Fibroblast of mammary gland (primary cell): ENCODE data around the gene MMP3.
A peak's percentile ranks its signal among the peaks of the same experiment; 100 is the strongest.

ENCODE experiments used
- DNase-seq: peaks from one replicate; pipeline ENCODE4 v3.0.0-alpha.2; 2010; ENCODE audit warnings: low read depth
- H3K4me3 ChIP-seq: 2 replicates; pipeline ENCODE4 v1.5.1; 2011; ENCODE audit warnings: low read depth, mild to moderate bottlenecking, low read length, moderate library complexity; ENCODE audit not compliant: control insufficient read depth
- TF ChIP-seq, protein P1 (sequence below): conservative IDR thresholded peaks from 2 replicates; pipeline ENCODE4 v1.5.1; 2011; ENCODE audit warnings: low read depth, low read length, inconsistent platforms; ENCODE audit not compliant: control insufficient read depth, insufficient read depth

The MMP3 gene

DNA sequence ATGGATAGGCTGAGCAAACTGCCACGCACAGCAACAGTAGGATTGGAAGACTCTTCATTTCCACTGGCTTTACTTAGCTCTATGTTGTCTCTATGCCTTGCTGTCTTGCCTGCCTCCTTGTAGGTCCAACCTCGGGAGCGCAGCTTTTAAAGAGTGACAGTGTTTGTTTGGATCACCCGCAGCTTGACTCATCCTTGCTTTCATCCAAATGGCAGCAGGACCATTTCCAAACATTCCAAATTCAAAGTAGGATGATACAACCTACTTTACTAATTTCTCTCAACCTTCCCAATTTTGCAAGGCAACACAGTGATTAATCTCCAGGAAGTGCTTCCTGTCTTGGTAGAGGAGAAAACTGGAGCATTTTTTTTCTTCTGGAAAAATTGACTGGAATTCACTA lies at the start of gene MMP3:
Gene MMP3, minus strand, starts transcription at position 121 of the 400 bp plus-strand sequence. Its CDS starts 63 bp downstream, at position 58.
- TF ChIP-seq, protein P1, sequence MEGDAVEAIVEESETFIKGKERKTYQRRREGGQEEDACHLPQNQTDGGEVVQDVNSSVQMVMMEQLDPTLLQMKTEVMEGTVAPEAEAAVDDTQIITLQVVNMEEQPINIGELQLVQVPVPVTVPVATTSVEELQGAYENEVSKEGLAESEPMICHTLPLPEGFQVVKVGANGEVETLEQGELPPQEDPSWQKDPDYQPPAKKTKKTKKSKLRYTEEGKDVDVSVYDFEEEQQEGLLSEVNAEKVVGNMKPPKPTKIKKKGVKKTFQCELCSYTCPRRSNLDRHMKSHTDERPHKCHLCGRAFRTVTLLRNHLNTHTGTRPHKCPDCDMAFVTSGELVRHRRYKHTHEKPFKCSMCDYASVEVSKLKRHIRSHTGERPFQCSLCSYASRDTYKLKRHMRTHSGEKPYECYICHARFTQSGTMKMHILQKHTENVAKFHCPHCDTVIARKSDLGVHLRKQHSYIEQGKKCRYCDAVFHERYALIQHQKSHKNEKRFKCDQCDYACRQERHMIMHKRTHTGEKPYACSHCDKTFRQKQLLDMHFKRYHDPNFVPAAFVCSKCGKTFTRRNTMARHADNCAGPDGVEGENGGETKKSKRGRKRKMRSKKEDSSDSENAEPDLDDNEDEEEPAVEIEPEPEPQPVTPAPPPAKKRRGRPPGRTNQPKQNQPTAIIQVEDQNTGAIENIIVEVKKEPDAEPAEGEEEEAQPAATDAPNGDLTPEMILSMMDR: no peak
- no peak within 1 kb of the TSS for H3K4me3 ChIP-seq
- peak; percentile 70 for DNase-seq

DNA sequence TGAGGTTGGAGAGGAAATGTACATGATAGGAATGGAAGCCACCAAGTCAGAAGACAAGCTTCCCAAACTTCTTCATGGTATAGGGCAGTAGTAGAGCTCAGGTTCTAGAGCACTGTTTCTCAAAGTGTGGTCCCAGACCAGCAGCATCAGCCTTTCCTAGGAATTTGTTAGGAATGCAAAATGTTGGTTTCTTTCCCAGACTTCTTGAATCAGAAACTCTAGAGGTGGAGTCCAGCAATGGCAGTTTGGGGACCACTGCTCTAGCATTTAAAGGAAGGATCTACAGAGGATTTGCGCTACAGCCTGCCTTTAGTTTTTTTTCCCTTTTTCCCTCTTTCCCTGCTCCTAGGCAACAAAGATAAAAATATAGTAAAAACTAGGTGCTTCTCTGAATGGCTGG lies 48.3 kb upstream of the MMP3 start:
- DNase-seq: no peak
- TF ChIP-seq, protein P1: no peak
- no peak overlapping the region for H3K4me3 ChIP-seq

DNA sequence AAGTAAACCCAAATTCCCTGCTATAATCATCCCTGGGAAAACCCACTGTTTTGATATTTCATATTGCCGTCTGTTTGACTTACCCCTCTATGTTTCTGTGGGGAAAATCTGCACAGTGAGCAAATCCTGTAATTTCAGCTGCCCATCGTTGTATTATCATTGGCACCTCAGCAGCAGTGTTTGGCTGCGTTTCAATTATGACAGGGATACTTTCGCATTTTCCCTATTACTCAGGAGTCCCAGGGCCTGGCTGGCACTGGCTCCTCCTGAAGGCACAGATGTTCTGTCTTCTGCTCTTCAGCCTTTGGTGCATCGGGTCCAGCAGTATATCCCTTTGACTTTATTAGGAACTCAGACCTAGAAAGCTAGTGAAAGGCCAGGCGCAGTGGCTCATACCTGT lies 43.6 kb upstream of the MMP3 start:
- peak; percentile 10 for DNase-seq
- TF ChIP-seq, protein P1: no peak
- H3K4me3 ChIP-seq: no peak overlapping the region

DNA sequence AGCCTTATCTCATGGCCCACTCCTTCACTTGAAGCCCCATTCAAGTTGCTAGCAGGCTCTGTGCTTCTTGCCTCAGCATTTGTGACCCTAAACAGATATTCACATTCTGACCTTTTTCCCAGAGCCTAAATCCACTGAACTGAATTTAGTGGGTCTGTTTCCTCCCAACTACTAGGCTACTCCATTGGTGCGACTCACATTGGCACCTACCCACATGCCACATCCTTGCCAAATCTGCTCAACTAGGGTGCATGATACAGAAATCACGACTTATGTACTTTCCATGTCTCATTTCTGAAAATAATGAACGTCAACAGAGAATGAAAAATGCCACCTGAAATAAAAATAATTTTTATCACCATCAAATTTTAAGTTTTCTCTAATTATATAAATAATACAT lies 39.7 kb upstream of the MMP3 start:
- TF ChIP-seq, protein P1: no peak
- DNase-seq: peak; percentile 41
- no peak overlapping the region for H3K4me3 ChIP-seq

DNA sequence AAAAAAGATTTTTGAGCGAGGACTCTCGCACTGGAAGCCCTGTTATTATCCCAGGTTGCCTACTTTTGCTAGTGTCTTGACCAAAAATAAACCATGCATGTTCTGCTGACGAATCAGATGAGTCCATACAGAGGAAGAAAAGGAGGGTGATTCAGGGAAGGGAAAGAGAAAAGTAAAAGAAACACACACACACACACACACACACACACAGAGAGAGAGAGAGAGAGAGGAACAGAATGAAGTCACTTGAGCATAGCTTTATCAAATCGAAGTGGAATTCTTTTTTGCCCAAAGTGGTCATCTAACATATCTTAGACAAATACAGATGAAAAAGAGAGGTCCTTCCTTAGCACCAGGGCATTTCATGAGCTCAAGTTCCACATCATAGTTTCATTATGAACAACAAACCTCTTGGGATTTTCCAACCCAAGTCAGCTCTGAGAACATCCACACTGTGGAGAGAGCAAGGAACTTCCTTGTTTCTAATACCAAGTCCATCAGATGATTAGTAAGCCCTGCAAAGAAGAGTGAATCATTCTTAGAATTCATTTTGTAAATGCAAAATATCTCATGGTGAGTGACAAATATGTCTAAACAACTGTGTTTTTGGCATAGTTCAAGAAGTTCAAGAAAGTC lies 39.1 kb upstream of the MMP3 start:
- peak; percentile 93 for DNase-seq
- TF ChIP-seq, protein P1: no peak

DNA sequence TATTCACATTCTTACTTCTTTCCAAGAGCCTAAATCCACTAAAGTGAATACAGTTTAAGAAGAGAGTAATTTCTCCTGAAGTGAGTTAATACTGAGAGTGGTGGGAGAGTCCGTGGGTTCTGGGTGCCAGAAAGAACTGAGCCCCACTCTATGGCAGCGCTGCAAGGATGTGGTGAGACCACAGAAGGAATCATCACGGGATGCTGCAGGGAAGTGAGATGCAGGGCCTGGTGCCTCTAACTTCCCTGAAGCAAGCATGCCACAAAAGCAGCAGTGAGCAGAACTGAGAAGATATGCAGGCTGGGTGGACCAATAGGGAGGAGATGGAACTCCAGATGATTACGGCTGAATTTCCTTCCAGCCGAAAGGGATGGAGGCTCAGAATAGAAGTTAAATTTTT lies 36.4 kb upstream of the MMP3 start:
- DNase-seq: no peak
- H3K4me3 ChIP-seq: no peak overlapping the region
- TF ChIP-seq, protein P1: no peak

More for the DNA sequence above, 39.1 kb upstream of the MMP3 start:
- no peak overlapping the region for H3K4me3 ChIP-seq
